ENCODE data around the gene ANKMY2. TPM values are rescaled to one million over a fixed set of nuclear protein-coding genes. Genes with fewer than 3 reads are reported as not detected.

The ANKMY2 gene
- polyA plus RNA-seq, 3 donors, result 4.8 to 7.5 (median 7.0) TPM

DNA sequence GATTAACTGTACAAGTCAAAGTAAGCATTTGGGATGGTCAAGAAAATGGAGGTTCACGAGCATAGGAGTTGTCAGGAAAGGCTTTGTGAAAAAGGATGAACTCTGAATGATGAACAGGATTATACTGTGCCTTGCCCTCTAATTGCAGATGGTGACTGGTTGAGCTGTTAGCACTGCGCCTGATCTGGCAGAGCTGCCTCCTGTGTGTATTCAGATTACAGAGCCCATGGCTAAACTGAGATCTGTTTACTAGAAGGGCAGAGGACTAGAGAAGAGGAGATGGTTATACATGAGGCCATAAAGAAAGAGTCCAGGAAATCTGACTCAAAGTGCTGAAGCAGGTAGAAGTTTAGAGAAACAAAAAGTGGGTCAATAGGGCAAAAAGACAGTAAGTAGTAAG is 89.2 kb downstream of the ANKMY2 start:
- 100% methylated on average over 1 of the region's 2 CpGs for WGBS (ENCODE audit: insufficient coverage)
- Histone ChIP-seq H3K36me3 (replicated peaks in 1 of 2; ENCODE audit: control insufficient read depth in 1 of 2, insufficient read depth in 2 of 2, low read length in 2 of 2) (no peaks in the 10 kb centered on the region), H3K4me3 (replicated peaks in 1 of 3; ENCODE audit: low read depth in 2 of 3, low read length in 3 of 3) (no peak overlapping the region), H2AFZ (ENCODE audit: insufficient read depth, low read depth, low read length, poor library complexity, severe bottlenecking) (no peak overlapping the region), H3K4me2 (replicated peaks; ENCODE audit: extremely low read depth, low read length, poor library complexity, severe bottlenecking) (no peak overlapping the region), H3K27me3 (ENCODE audit: control insufficient read depth in 2 of 2, insufficient read depth in 2 of 2, low read length in 2 of 2) (no peaks in the 10 kb centered on the region), H3K79me2 (ENCODE audit: insufficient read depth, low read length) (no peaks in the 10 kb centered on the region), H3K9ac (ENCODE audit: insufficient read depth, low read length, poor library complexity, severe bottlenecking) (no peak overlapping the region), H3K27ac (ENCODE audit: low read depth in 1 of 2, low read length in 2 of 2) (no peak overlapping the region), H3K4me1 (ENCODE audit: control insufficient read depth in 1 of 2, insufficient read depth in 2 of 2, low read length in 2 of 2) (no peaks in the 10 kb centered on the region), H4K20me1 (ENCODE audit: insufficient read depth, low read length) (no peaks in the 10 kb centered on the region), H3K9me3 (replicated peaks in 1 of 2; ENCODE audit: control insufficient read depth in 1 of 2, insufficient read depth in 1 of 2, low read length in 2 of 2) (no peaks in the 10 kb centered on the region)
- Mint-ChIP-seq H3K4me1 (no peaks in the 10 kb centered on the region), H3K9me3 (no peaks in the 10 kb centered on the region), H3K27ac (no peak overlapping the region), H3K27me3 (ENCODE audit: low read depth in 3 of 3) (no peaks in the 10 kb centered on the region), H3K36me3 (no peaks in the 10 kb centered on the region), H3K4me3 (no peak overlapping the region)
- DNase-seq, result no peak
- intact Hi-C loops (cut with micrococcal nuclease), result no loop called here
- TF ChIP-seq, protein P1, sequence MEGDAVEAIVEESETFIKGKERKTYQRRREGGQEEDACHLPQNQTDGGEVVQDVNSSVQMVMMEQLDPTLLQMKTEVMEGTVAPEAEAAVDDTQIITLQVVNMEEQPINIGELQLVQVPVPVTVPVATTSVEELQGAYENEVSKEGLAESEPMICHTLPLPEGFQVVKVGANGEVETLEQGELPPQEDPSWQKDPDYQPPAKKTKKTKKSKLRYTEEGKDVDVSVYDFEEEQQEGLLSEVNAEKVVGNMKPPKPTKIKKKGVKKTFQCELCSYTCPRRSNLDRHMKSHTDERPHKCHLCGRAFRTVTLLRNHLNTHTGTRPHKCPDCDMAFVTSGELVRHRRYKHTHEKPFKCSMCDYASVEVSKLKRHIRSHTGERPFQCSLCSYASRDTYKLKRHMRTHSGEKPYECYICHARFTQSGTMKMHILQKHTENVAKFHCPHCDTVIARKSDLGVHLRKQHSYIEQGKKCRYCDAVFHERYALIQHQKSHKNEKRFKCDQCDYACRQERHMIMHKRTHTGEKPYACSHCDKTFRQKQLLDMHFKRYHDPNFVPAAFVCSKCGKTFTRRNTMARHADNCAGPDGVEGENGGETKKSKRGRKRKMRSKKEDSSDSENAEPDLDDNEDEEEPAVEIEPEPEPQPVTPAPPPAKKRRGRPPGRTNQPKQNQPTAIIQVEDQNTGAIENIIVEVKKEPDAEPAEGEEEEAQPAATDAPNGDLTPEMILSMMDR (IDR thresholded peaks at IDR 0.05), result no peak

DNA sequence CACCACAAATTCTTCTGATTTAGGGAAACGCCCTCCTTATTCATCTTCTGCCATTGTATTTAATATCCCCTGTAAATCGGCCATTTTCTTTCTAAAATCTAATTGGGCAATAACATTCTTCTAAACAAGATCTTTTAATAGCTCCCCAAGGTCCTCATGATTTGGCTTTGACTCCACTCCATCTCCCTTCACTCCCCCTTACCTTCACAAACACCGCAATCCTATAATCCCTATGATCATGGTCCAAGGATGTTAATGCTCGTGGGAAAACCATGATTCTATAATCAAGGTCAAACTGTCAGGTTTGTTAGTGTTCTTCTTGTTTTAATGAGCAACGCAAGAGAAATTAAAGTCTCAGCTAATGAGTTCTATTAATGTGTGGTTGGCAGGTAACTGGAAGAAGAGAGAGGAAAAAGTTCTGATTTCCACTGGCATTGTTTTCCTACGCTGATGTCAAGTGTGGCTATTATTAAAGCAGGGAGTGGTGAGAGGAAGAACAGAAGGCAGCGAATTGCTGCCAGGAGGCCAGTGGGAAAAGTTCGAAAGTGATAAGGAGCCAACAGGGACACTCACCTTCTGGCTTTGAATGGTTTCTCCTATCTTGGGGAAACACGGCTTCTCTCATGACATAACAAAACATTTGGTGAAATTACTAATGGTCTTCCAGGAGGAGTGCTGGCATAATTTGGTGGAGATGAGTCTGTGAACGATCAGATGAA is 90.9 kb downstream of the ANKMY2 start:
- no peaks in the 10 kb centered on the region for H3K36me3 Mint-ChIP-seq
- Histone ChIP-seq H3K4me3 (replicated peaks in 1 of 3; ENCODE audit: low read depth in 2 of 3, low read length in 3 of 3) (no peak overlapping the region), H3K79me2 (ENCODE audit: insufficient read depth, low read length) (no peaks in the 10 kb centered on the region), H3K9ac (ENCODE audit: insufficient read depth, low read length, poor library complexity, severe bottlenecking) (no peak overlapping the region), H3K9me3 (replicated peaks in 1 of 2; ENCODE audit: control insufficient read depth in 1 of 2, insufficient read depth in 1 of 2, low read length in 2 of 2) (no peaks in the 10 kb centered on the region), H3K27me3 (ENCODE audit: control insufficient read depth in 2 of 2, insufficient read depth in 2 of 2, low read length in 2 of 2) (no peaks in the 10 kb centered on the region), H3K36me3 (replicated peaks in 1 of 2; ENCODE audit: control insufficient read depth in 1 of 2, insufficient read depth in 2 of 2, low read length in 2 of 2) (no peaks in the 10 kb centered on the region), H3K4me2 (replicated peaks; ENCODE audit: extremely low read depth, low read length, poor library complexity, severe bottlenecking) (no peak overlapping the region), H3K4me1 (ENCODE audit: control insufficient read depth in 1 of 2, insufficient read depth in 2 of 2, low read length in 2 of 2) (no peaks in the 10 kb centered on the region), H4K20me1 (ENCODE audit: insufficient read depth, low read length) (no peaks in the 10 kb centered on the region), H2AFZ (ENCODE audit: insufficient read depth, low read depth, low read length, poor library complexity, severe bottlenecking) (no peak overlapping the region), H3K27ac (ENCODE audit: low read depth in 1 of 2, low read length in 2 of 2) (no peak overlapping the region)
- no peaks in the 10 kb centered on the region for H3K9me3 Mint-ChIP-seq
- WGBS (ENCODE audit: insufficient coverage), result 98% methylated on average over 5 of the region's 10 CpGs
- TF ChIP-seq, protein P1 (IDR thresholded peaks at IDR 0.05), result no peak
- no peaks in the 10 kb centered on the region for H3K27me3 Mint-ChIP-seq (ENCODE audit: low read depth in 3 of 3)
- intact Hi-C loops (cut with micrococcal nuclease), result no loop called here
- no peaks in the 10 kb centered on the region for H3K4me1 Mint-ChIP-seq
- no peak for DNase-seq
- H3K27ac Mint-ChIP-seq, result no peak overlapping the region
- H3K4me3 Mint-ChIP-seq, result no peak overlapping the region
